ENCODE measurements around the gene IPMK.
A peak's percentile ranks its signal among the peaks of the same experiment; 100 is the strongest.
"Not testable (repeated sequence)": the region's sequence is repeated elsewhere in the genome, so short reads cannot be mapped to it uniquely, and the experiment has no call there.

The IPMK gene

DNA sequence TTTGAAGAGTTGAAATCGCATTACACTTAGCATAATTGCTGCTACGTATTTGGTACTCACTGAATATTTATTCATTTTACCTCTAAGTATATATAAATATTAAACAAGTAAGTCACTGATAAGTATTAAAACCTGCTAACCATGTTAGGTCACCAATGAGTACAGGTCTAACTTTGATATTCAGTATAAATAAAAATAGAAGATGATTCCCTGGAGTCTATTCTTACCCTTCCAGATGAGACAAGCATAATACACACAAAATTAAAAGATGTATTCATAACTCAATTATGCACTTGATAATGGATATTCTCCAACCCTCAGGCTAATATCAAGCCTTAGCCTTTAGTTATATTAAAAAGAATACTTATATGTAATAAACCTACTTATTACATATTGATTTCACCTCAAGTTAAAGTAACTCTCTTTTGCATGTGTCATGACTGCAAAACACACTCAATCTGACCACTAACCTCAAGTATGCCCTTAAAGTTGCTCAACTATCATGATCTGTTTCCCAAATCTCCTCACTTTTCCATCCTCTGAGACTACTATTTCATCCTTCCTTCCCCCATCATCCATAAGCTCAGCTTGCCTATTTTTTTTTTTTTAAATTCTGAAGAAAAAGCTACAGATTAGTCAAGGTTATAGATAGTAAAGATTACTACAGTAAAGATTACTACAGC lies 46.8 kb downstream of the IPMK start:
- no peak for DNase-seq

DNA sequence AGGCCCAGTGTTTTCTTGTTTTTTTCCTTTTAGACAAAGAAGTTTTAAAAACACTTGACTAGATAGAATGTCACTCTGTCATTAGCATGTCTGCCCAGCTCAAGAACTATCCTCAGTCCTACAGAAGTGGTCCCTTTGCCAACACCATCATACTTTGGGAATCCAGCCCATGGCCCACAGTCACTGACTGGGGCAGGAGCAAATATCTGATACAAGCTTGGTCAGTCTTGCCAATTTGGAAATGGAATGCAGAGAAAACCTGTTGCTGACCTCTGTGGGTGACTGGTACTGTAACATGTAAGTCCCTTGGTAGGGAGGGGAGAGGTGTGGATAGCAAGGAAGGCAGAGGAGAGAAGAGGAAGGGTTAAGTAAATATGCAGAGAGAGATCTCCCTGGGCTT lies 47.8 kb downstream of the IPMK start:
- DNase-seq = no peak

DNA sequence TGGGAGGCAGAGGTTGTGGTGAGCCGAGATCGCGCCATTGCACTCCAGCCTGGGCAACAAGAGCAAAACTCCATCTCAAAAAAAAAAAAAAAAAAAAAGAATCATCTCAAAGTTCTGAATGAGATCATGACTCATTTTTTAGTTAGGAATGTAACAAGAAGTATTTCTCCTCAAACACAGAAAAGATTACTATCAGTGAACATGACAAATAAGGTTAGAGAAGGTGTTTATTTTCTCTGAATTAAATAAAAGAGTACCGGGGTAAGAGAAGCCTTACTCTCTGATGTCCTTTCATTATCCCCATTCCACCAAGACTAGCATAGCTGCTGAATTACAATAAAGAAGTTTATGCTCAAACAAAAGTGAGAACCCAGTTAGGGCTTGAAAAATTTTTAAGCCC lies 50.1 kb downstream of the IPMK start:
- no peak for DNase-seq

DNA sequence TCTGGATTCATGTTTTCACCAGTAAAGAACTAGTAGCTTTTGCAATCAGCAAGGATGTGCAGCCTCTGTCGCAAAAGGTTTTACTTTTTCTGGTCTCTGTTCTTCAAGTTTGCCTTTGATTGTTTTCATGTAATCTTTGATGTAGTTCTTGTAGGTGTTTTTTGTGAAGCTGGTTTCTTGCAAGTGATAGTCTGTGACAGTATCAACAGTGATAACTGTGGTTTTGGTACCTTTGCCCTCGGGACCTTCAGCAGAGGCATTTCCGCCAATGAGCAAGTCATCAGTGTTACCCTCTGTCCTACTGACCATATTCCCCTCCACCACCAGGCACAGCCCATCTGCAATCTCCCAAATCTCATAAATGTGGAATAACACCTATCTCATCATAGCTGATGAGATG lies 55.1 kb downstream of the IPMK start:
- DNase-seq = no peak

DNA sequence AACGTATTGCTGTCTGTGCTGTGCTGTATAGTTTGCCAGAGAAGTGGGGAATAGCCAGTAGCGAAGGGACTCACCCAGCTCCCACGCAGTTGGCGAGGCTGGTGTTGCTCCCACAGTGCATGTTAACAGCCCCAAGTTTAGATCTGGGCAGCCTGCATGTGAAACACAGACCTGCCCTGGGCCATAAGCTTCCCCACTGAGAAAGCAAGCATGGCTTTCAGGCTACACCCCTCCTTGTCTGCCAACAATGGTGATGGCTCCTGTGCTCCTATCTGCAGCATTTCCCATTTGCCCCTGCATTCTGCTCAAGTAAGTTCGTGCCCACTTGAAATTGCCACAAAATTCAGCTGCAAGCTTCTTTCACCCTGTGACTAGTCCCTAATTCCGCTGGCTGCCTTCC lies 57.5 kb downstream of the IPMK start:
- DNase-seq = no peak

DNA sequence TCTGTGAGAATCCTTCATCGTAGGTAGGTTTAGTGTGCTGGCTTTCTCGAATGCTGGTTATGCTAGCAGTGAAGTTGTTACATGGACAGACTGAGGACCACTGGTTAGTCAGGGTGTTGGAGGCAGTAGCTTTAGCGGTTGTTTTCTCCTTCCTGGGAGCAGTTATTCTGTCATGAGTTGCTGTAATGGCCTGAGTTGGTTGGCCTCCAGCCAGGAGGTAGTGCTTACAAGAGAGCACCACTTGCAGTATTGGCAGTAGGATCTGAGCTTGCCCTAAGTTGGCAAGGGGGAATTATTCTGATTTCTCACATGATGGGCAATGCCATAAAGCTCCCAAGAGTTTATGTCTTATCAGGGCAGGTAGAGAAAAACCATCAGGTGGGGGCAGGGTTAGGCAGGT lies 58.0 kb downstream of the IPMK start:
- no peak for DNase-seq

DNA sequence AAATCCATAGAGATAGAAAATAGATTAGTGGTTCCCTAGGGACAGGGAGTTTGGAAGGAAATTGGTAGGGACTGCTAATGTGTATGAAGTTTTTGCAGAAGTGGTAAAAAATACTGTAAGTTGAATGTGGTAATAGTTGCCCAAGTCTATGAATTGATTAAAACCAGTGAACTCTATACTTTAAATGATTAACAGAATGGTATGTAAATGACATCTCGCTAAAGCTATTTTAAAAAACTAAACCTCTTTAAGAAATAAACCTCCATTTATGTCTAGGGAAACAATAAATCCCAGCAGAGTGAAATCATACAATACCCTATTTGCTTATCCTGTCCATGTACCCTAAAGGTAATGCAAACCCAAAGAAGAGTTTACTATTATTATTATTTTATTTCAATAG lies 61.4 kb downstream of the IPMK start:
- no peak for DNase-seq

DNA sequence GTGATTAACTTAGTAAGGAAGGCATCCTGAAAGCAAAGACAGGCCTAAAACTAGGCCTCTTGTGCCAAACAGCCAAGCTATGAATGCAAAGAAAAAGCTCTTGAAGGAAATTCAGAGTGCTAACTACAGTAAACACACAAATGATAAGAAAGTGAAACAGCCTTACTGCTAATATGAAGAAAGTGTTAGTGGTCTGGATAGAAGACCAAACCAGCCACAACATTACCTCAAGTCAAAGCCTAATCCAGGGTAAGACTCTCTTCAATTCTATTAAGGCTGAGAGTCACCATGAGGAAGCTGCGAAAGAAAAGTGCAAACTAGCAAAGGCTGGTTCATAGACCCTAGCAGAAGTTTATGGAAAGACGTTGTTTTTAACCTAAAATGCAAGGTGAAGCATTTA lies 66.0 kb downstream of the IPMK start:
- DNase-seq = no peak

DNA sequence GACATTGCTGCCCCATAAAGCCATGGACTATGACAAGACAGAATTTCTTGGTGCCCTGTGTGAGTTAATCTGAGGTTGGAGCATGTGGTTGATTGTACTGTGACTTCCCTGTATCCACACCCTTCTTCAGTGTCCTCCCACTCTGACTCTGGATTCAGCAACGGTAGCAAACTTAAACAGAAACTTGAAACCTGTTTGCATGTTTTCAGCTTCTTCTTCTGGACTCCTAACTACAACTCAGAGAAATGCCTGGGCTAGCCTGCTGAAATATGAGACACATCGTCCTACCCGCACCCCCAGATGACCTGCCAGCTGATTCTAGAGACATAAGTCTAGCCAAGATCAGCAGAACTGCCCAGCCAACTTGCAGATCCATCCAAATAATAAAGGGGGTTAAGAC lies 78.4 kb downstream of the IPMK start:
- no peak for DNase-seq

DNA sequence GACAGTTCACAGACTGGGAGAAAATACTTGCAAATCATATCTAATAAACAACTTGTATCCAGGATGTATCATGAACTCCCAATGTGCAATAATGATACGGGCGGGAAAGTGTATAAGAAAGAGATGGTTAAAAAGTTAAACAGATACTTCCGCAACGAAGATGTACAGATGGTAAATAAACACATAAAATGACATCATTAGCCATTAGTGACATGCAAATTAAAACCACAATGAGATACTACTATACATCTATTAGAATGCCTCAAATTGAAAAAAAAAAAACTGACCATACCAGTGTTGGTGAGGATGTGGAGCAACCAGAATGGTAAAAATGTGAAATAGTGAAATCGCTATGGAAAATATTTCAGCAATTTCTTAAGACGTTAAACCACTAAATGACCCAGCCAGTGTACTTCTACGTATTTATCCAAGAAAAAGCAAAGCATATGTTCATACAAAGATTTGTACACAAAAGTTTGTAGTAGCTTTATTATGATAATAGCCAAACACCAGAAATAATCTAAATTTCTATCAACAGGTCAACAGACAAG lies 83.5 kb downstream of the IPMK start:
- DNase-seq = no peak

DNA sequence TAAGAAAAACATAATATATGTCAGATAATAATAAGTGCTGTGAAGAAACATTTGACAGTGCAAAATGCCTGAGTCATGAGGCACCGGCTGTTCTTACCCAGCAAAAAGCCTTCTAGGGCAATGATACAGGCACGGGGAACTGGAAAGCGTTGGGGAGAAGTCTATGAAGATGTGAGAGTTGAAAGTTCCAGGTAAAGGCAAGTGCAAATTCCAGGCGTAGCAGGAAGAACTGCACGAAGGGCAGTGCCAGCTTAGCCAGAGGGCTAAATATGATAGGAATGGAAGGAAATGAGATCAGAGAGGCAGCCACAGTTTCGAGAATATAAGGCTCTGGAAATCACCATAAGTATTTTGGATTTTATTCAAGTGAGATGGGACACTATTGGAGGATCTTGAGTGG lies 87.0 kb downstream of the IPMK start:
- no peak for DNase-seq

DNA sequence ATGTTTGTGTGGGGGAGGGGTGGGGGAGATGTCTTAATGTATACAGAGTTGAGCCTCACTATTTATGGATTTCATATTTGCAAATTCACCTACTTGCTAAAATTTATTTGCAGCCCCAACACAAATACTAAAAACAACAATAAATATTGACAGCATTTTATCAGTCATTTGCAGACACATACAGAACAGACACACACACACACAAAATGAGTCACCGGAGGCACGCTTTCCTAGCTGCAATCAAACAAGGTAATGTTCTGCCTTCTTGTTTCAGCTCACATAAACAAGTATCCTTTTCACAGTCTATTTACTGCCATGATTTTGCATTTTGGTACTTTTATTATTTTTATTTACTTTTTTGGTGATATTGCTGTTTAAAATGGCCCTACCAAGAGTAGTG lies 88.5 kb downstream of the IPMK start:
- DNase-seq = no peak

DNA sequence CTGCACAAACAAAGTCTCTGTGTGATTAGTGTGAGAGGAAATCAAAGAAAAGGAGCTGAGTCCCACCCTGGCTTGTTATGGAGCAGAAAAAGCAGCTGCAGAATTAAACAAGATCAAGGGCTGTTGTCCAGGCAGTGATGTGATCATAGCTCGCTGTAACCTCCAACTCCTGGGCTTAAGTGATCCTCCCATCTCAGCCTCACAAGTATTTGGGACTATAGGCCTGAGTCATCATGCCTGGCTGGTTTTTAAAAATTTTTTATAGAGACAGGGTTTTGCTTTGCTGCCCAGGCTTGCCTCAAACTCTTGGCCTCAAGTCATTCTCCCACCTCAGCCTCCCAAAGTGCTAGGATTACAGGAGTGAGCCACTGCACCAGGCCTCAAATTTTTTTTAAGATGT lies 88.9 kb downstream of the IPMK start:
- no peak for DNase-seq

DNA sequence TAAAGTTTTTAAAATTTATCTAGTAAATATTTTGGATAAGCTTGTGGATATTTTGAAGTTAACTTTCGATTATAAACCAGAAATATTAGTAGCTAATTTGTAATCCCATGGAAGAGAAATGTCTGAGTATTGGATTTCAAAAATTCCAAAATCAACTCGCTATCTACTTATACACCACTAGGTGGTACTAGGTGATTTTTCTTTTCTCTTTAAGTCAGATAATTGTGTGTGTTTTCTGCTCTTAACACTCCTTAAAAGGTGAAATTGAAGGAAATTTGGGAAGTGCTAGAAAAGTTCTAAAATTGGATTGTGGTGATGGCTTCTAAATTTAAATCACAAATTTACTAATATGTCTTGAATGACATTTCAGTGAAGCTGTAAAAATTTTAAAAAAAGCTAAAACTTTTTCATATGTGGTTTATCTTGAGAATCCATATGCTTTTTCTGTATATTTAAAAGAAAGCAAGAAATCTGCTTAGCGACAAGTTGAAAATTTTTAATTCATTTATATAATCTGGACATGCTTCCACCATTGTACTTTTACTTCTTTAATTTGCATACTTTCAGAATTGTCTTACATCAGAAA lies 90.2 kb downstream of the IPMK start:
- DNase-seq = peak; percentile 42

DNA sequence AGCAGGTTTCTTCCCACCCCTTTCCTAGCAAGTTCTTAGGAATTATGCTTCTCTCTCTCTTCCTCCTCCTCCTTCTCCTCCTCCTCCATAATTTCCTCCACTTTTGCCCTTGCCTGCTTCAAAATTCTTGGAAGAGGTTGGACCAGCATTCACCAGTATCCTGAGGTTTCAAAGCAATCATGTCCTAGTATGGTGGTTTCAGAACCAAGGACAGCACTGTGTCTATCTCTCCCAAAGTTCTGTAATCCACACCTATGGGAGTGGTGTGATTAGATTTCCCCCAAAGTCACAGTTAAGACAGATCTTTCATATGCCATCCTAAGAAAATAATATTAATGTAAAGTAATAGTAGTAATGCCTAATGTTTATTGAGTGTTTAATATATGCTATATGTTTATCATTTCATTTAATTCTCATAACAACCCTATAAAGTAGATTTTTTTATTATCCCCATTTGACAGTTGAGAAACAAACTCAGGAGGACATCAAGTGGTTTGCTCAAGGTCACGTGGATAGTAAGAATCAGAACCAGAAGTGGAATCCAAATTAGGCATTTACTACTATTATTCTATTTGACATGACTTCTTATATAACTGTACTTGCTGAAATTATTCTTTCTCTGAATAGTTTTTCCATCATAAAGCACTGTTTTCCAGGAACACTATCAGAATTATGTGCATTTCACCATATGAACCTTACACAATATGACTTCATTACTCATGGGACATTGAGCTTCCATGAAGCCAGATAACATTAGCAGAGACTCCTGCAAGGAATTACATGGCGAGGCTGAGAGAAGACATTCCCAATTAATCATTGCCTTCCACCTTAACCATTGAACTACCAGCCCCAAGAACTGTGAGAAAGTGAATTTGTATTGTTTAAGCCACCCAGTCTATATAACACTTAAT lies 91.4 kb downstream of the IPMK start:
- no peak for DNase-seq

DNA sequence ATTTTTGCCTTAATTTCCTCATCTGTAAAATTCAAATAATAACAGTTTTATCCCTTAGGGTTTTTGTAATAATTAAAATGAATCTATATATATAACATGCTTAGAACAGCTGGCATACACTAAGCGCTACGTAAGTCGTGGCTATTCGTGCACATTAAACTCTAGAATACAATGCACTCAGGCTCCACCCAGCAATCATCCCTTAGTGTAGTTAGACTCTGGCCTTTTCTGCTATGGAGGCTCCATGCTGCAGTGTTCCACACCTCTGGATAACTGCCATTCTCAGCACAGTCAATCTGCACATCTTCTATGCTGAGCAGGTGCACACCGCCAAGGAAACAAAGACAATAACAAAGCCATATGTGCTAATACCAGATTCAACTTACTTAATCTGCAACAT lies 92.9 kb downstream of the IPMK start:
- DNase-seq = no peak

DNA sequence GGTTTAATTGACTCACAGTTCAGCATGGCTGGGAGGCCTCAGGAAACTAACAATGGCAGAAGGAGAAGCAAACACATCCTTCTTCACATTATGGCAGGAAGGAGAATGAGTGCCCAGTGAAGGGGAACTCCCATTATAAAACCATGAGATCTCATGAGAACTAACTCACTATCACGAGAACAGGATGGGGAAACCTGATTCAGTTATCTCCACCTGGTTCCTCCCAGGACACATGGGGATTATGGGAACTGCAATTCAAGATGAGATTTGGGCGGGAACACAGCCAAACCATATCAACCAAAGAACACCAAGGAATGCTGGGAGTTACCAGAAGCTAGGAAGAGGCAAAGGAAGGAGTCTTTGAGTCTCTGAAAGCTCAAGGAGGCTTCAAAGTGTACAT lies 94.3 kb downstream of the IPMK start:
- no peak for DNase-seq

DNA sequence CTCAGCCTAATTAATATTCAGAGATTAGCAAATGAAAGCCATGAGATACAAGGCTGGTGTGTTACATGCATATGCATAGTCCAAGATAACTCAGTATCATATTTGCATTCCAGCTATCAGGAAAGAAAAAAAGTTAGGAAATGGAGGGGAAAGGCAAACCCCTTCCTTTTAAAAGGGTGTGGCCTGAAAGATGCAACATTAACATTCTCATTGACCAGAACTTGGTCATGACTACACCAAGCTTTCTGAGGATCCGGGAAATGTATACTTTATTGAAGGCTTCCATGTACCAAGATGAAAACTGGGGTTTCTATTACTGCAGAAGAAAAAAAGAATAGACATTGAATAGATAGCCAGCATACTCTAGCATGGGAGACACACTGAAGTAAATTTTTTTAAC lies 96.5 kb downstream of the IPMK start:
- DNase-seq = no peak

DNA sequence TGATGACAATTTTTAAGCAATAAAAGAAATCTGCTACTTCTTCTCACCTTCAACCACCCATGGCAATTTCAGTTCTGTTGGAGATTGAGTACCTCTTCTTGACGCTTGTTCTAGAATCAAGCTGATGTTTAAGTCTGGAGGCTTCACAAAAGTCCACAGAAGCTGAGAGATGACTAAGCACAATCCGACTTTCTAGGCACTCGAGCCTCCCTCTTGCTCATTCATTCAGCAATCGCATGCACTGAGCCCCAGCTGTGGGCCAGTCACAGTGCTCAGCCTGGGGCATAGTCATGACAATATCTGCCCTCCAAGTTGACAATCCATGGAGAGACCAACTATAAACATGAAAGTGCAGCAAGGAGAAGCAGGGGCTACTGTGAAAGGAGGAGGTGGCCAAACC lies 103.2 kb downstream of the IPMK start:
- DNase-seq = no peak

DNA sequence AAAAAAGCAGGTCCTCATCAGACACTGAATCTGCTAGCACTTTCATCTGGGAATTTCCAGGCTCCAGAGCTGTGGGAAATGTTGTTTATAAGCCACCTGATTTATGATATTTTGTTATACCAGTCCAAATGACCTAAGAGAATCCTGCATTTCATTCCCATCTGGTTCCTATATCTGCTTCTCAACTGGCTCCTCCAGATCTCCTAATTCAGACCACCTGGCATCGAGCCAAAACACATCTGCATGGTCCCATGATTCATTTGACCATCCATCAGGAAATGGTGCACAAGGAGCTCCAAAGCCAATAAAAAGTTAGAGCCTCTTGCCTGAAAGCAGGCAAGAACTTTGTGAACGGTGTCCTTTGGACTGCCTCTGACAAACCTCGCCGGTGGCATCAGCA lies 108.9 kb downstream of the IPMK start:
- no peak for DNase-seq

DNA sequence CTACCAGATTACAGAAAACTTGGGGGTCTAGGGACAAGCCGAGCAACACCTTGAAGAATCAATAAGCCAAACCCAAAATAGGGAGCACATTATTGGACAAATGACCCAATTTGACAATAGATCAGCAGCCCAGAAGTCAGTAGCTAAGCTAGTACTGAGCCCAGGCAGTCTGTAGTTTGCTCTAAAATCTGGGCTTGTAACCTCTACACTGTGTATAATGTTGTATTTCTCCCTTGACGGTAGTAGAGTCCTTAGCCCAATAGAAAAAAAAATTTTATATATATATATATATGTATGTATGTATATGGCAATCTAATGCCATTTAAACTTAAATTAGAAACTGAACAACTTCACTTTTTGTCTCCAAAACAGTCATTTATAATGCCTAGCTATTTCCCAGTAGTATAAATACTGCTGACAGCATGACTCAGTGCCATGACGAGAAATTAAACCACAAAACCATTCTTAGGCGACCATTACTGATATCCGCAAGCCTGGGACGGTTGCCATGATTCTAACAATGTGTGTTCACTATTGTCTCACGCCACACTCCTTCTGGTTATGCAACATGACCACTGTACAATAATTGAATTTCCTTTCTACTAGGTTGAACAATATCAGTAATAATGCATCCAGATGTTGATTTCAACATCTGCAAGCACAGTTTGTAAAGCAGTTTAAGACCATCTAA lies 110.5 kb downstream of the IPMK start:
- no peak for DNase-seq

DNA sequence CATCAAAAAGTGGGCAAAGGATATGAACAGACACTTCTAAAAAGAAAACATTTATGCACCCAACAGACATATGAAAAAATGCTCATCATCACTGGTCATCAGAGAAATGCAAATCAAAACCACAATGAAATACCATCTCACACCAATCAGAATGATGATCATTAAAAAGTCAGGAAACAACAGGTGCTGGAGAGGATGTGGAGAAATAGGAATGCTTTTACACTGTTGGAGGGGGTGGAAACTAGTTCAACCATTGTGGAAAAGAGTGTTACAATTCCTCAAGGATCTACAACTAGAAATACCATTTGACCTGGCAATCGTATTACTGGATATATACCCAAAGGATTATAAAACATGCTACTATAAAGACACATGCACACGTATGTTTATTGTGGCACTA lies 111.8 kb downstream of the IPMK start:
- DNase-seq = not testable (repeated sequence)

DNA sequence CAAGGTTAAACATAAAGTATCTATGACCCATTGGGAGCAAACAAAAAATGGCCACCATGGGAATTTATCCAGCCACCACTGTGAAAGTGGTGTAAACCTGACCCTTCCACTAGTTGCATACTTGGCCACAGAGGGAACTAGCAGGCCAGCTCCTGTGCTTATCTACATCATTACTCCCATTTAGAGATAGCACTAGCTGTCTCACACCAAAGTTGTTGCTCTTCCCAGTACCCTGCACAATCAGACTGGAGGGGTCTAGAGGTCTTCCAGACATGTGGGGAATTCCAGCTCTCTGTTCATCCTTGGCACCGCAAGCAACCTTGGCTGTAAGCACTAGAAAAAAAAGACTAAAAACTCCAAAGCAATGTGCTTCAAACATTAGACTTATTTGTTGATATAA lies 113.9 kb downstream of the IPMK start:
- no peak for DNase-seq

All from NCI-H748 treated with DMSO at 0.1 percent for 48 hours (cell line).